ENCODE data around the gene XCL2.

DNA sequence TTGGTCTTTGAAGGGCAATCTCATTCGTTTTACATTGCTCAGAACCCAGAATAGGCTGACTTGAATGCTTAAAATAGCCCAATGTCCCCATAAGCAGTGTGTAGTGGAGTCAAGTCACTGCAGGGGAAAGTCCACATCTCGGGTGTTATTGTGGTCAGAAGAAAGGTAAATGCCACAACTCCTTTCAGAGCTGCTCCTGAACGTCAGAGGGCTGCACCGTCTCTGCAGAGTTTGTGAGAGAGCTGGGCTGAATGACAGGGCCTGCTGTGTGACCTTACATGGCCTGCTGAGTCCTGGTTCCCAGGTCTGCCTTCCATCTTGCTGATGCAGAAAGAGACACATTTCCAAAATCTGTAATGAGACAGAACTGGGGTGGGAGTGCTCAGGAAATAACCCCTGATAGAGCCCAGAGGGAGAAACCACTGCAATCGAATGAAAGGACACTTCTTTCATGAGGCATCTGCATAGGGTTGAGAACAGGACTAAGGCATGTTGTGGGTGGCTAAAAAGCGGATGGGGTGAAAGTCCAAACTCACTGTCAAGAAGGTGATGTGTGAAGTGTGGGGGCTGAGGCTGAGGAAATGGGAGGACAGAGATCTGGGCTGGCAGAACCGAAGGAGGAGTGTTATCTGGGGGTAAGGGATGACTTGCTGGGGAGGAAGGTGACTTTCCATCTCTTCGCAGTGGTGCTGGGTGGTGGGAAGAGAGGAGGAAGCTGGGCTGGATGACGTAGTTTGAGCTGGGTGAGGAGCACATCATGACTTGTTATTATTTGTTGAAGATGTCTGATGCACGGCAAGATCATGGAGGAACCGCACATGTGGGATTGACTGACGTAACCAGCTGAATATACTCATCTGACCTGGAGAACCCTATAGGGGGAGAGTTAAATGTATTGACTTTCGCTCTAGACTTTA, 33.7 kb downstream of the XCL2 start:
- TF ChIP-seq, protein P1, sequence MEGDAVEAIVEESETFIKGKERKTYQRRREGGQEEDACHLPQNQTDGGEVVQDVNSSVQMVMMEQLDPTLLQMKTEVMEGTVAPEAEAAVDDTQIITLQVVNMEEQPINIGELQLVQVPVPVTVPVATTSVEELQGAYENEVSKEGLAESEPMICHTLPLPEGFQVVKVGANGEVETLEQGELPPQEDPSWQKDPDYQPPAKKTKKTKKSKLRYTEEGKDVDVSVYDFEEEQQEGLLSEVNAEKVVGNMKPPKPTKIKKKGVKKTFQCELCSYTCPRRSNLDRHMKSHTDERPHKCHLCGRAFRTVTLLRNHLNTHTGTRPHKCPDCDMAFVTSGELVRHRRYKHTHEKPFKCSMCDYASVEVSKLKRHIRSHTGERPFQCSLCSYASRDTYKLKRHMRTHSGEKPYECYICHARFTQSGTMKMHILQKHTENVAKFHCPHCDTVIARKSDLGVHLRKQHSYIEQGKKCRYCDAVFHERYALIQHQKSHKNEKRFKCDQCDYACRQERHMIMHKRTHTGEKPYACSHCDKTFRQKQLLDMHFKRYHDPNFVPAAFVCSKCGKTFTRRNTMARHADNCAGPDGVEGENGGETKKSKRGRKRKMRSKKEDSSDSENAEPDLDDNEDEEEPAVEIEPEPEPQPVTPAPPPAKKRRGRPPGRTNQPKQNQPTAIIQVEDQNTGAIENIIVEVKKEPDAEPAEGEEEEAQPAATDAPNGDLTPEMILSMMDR (IDR thresholded peaks at IDR 0.05), result no peak
- no peak for TF ChIP-seq POLR2A (IDR thresholded peaks at IDR 0.05)
- no peak for TF ChIP-seq EP300 (IDR thresholded peaks at IDR 0.05)
- no peak for TF ChIP-seq POLR2AphosphoS5 (IDR thresholded peaks at IDR 0.05)
